HL-60 (cell line): Measurements from ENCODE around the gene PARD3.

Experiments
- DNase-seq, 2 experiments: peaks; one replicate each; pipeline ENCODE4 v3.0.0-alpha.2; 2010 to 2020; ENCODE audit warnings: low read depth in 1 of 2, low spot score in 1 of 2
- H3K27ac ChIP-seq: fragments of 250-450 bp; sonication (Bioruptor Pico); replicated peaks from 2 replicates; pipeline ENCODE4 v1.5.1; 2020; ENCODE audit warnings: mild to moderate bottlenecking, moderate library complexity
- H3K27me3 ChIP-seq: fragments of 250-450 bp; sonication (Bioruptor Pico); 2 replicates; pipeline ENCODE4 v1.5.1; 2021; ENCODE audit warnings: mild to moderate bottlenecking, moderate library complexity; ENCODE audit not compliant: insufficient read depth, poor library complexity, severe bottlenecking
- H3K4me3 ChIP-seq: replicated peaks from 2 replicates; pipeline ENCODE4 v1.5.1; 2011; ENCODE audit warnings: mild to moderate bottlenecking, control low read depth, low read length; ENCODE audit not compliant: insufficient read depth
- GABPA ChIP-seq: IDR thresholded peaks from 2 replicates; pipeline ENCODE4 v1.6.1; 2012; ENCODE audit warnings: low read depth
- POLR2AphosphoS5 ChIP-seq: IDR thresholded peaks from 2 replicates; pipeline ENCODE4 v1.6.1; 2012; ENCODE audit warnings: low read depth
- SPI1 ChIP-seq: IDR thresholded peaks from 2 replicates; pipeline ENCODE4 v1.6.1; 2012; ENCODE audit warnings: low read depth, mild to moderate bottlenecking, borderline replicate concordance
- TF ChIP-seq, protein P1 (sequence below): IDR thresholded peaks from 2 replicates; pipeline ENCODE4 v1.6.1; 2012; ENCODE audit warnings: low read depth; ENCODE audit not compliant: insufficient replicate concordance
- TF ChIP-seq, protein P2 (sequence below): IDR thresholded peaks from one replicate; pipeline ENCODE4 v1.5.1; 2011; ENCODE audit warnings: low read length, control low read depth, inconsistent platforms; ENCODE audit not compliant: insufficient read depth

PARD3 gene

DNA sequence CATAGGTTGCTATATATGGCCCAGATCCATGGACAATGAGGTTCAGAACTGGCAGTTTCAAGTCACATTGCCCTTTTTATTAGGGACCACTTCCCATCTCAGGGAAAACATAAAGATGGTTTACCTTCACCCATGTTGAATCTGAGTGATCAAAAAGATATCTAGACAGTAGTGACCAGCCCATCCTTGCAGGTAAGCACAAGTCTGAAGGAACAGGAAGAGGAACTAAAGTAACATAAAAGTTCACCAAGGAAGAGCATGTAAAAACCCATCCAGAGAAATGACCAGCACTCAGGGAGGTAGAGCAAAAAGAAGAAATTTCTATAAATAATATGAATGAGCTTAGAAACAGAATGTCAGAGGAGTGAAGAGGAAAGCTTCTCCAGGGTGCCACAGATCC lies 382.5 kb downstream of the PARD3 start:
- DNase-seq: no peak
- no peak overlapping the region for H3K4me3 ChIP-seq
- H3K27ac ChIP-seq: no peak overlapping the region
- no peak for TF ChIP-seq POLR2AphosphoS5
- no peak for TF ChIP-seq GABPA
- TF ChIP-seq, protein P1, sequence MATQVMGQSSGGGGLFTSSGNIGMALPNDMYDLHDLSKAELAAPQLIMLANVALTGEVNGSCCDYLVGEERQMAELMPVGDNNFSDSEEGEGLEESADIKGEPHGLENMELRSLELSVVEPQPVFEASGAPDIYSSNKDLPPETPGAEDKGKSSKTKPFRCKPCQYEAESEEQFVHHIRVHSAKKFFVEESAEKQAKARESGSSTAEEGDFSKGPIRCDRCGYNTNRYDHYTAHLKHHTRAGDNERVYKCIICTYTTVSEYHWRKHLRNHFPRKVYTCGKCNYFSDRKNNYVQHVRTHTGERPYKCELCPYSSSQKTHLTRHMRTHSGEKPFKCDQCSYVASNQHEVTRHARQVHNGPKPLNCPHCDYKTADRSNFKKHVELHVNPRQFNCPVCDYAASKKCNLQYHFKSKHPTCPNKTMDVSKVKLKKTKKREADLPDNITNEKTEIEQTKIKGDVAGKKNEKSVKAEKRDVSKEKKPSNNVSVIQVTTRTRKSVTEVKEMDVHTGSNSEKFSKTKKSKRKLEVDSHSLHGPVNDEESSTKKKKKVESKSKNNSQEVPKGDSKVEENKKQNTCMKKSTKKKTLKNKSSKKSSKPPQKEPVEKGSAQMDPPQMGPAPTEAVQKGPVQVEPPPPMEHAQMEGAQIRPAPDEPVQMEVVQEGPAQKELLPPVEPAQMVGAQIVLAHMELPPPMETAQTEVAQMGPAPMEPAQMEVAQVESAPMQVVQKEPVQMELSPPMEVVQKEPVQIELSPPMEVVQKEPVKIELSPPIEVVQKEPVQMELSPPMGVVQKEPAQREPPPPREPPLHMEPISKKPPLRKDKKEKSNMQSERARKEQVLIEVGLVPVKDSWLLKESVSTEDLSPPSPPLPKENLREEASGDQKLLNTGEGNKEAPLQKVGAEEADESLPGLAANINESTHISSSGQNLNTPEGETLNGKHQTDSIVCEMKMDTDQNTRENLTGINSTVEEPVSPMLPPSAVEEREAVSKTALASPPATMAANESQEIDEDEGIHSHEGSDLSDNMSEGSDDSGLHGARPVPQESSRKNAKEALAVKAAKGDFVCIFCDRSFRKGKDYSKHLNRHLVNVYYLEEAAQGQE: no peak
- no peak for TF ChIP-seq SPI1
- TF ChIP-seq, protein P2, sequence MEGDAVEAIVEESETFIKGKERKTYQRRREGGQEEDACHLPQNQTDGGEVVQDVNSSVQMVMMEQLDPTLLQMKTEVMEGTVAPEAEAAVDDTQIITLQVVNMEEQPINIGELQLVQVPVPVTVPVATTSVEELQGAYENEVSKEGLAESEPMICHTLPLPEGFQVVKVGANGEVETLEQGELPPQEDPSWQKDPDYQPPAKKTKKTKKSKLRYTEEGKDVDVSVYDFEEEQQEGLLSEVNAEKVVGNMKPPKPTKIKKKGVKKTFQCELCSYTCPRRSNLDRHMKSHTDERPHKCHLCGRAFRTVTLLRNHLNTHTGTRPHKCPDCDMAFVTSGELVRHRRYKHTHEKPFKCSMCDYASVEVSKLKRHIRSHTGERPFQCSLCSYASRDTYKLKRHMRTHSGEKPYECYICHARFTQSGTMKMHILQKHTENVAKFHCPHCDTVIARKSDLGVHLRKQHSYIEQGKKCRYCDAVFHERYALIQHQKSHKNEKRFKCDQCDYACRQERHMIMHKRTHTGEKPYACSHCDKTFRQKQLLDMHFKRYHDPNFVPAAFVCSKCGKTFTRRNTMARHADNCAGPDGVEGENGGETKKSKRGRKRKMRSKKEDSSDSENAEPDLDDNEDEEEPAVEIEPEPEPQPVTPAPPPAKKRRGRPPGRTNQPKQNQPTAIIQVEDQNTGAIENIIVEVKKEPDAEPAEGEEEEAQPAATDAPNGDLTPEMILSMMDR: no peak
- no peaks in the 10 kb centered on the region for H3K27me3 ChIP-seq

DNA sequence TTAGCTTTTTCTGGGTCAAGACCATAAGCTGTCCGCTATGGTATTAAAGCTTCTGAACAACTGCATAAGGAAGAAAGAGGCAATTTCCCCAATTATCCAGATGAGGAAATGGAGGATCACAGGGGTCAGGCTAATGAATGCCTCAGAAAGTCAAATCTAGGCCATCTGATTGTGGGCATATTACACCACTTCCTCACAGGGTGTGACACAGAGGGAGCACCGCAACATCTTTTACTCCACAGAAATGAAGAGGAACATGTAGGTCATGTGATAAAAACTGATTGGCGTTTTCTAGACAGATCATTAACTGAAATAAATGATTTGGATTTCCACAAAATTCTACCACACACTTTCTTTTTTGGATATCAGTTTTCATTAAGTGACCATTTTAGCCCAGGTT lies 384.4 kb downstream of the PARD3 start:
- peak; percentile 87 for TF ChIP-seq POLR2AphosphoS5
- TF ChIP-seq, protein P1: no peak
- TF ChIP-seq SPI1: peak; percentile 85
- 0 out of 2 replicates have a peak, but pooled peaks have one; percentile 26 for TF ChIP-seq GABPA
- TF ChIP-seq, protein P2: no peak
- Histone ChIP-seq H3K27me3 (no peaks in the 10 kb centered on the region), H3K4me3 (no peak overlapping the region), H3K27ac (no peak overlapping the region)
- DNase-seq: peak; percentile 73 to 87

DNA sequence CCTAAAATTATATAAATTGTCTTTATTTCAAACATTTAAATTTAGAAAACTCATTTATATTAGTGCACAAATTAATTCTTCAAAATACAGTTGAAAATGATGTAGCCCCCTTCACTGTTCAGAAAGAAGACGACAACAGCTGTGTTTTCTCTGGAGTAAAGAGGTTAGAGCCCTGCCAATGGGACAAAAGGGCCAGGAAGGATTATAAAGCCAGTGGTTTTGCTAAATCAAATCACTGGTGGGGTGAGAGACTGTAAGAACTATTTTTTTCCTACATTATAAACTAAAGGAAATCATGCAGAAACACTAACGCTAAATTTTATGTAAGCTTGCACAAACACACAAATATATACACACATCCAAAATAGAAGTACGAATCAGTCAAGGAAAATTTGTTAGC lies 386.6 kb downstream of the PARD3 start:
- Histone ChIP-seq H3K27ac (no peak overlapping the region), H3K4me3 (no peak overlapping the region), H3K27me3 (no peaks in the 10 kb centered on the region)
- TF ChIP-seq, protein P2: no peak
- TF ChIP-seq SPI1: no peak
- TF ChIP-seq, protein P1: no peak
- no peak for TF ChIP-seq GABPA
- TF ChIP-seq POLR2AphosphoS5: no peak
- no peak for DNase-seq
